Mesendoderm (in vitro differentiated cells): ENCODE measurements around the gene ABCC3.

ENCODE experiments used
- DNase-seq: peaks from one replicate; pipeline ENCODE4 v3.0.0; 2013
- H2AK5ac ChIP-seq: 2 replicates; pipeline ENCODE4 v1.6.1; 2013; ENCODE audit warnings: low read length, inconsistent platforms
- H2BK120ac ChIP-seq: 2 replicates; pipeline ENCODE4 v1.6.1; 2013; ENCODE audit warnings: low read depth, mild to moderate bottlenecking, low read length, moderate library complexity, mixed read lengths
- H2BK15ac ChIP-seq: replicated peaks from 2 replicates; pipeline ENCODE4 v1.6.1; 2013; ENCODE audit warnings: low read depth, mild to moderate bottlenecking, moderate library complexity
- H2BK5ac ChIP-seq: 2 replicates; pipeline ENCODE4 v1.6.1; 2013; ENCODE audit warnings: low read length, inconsistent platforms
- H3K18ac ChIP-seq: 2 replicates; pipeline ENCODE4 v1.6.1; 2013; ENCODE audit warnings: mild to moderate bottlenecking, low read length, mixed read lengths
- H3K23ac ChIP-seq: one replicate; pipeline ENCODE4 v1.6.1; 2013; ENCODE audit warnings: low read length
- H3K27ac ChIP-seq: 2 replicates; pipeline ENCODE4 v1.5.1; 2013; ENCODE audit warnings: low read depth, mild to moderate bottlenecking, inconsistent platforms, low read length, moderate library complexity
- H3K27me3 ChIP-seq: 2 replicates; pipeline ENCODE4 v1.6.1; 2013; ENCODE audit warnings: low read length, control low read depth, mild to moderate bottlenecking, inconsistent platforms; ENCODE audit not compliant: insufficient read depth, poor library complexity
- H3K36me3 ChIP-seq: 2 replicates; pipeline ENCODE4 v1.6.1; 2013; ENCODE audit warnings: low read length, inconsistent platforms; ENCODE audit not compliant: control insufficient read depth, insufficient read depth
- H3K4ac ChIP-seq: one replicate; pipeline ENCODE4 v1.6.1; 2013; ENCODE audit warnings: low read depth, mild to moderate bottlenecking, low read length, moderate library complexity
- H3K4me1 ChIP-seq: 2 replicates; pipeline ENCODE4 v1.6.1; 2013; ENCODE audit warnings: low read depth, low read length, inconsistent platforms; ENCODE audit not compliant: control insufficient read depth
- H3K4me2 ChIP-seq: 2 replicates; pipeline ENCODE4 v1.6.1; 2013; ENCODE audit warnings: low read length
- H3K4me3 ChIP-seq: 2 replicates; pipeline ENCODE4 v1.5.1; 2013; ENCODE audit warnings: mild to moderate bottlenecking, low read length
- H3K56ac ChIP-seq: one replicate; pipeline ENCODE4 v1.6.1; 2013; ENCODE audit warnings: low read length
- H3K79me1 ChIP-seq: 2 replicates; pipeline ENCODE4 v1.6.1; 2013; ENCODE audit warnings: low read length, inconsistent platforms
- H3K79me2 ChIP-seq: 2 replicates; pipeline ENCODE4 v1.6.1; 2013; ENCODE audit warnings: mild to moderate bottlenecking, low read length; ENCODE audit not compliant: control insufficient read depth, insufficient read depth
- H3K9ac ChIP-seq: 2 replicates; pipeline ENCODE4 v1.6.1; 2013; ENCODE audit warnings: low read length, inconsistent platforms
- H4K5ac ChIP-seq: one replicate; pipeline ENCODE4 v1.6.1; 2013; ENCODE audit warnings: low read length
- H4K8ac ChIP-seq: one replicate; pipeline ENCODE4 v1.6.1; 2013; ENCODE audit warnings: low read depth, mild to moderate bottlenecking, control low read depth, low read length, moderate library complexity
- WGBS: extraction: QIAGEN DNeasy Blood & Tissue Kit; methylation state at CpG from one replicate; pipeline ENCODE4 v1.1.7; 2013; ENCODE audit warnings: low lambda C conversion rate, missing lambda C conversion rate; ENCODE audit not compliant: insufficient coverage; ENCODE audit errors: extremely low coverage; 5-methylcytosine and 5-hydroxymethylcytosine counted together

ABCC3 gene

GRCh38 chr17:50615828-50616227 lies 18.9 kb upstream of the ABCC3 start:
- Histone ChIP-seq H2AK5ac (no peak overlapping the region), H3K79me2 (no peaks in the 10 kb centered on the region), H2BK15ac (no peak overlapping the region), H3K27ac (no peak overlapping the region), H4K5ac (no peak overlapping the region), H3K9ac (no peak overlapping the region), H3K27me3 (no peaks in the 10 kb centered on the region), H4K8ac (no peak overlapping the region), H3K4ac (no peak overlapping the region), H3K18ac (no peak overlapping the region), H3K4me1 (peaks cover 2% of the 10 kb centered on the region), H3K36me3 (no peaks in the 10 kb centered on the region), H2BK120ac (no peak overlapping the region), H3K4me3 (no peak overlapping the region), H3K23ac (no peak overlapping the region), H3K4me2 (no peak overlapping the region), H3K56ac (no peak overlapping the region), H3K79me1 (no peaks in the 10 kb centered on the region), H2BK5ac (no peak overlapping the region)
- WGBS: no CpG with 5 or more reads among the region's 7 CpGs
- no peak for DNase-seq

- Histone ChIP-seq H4K5ac (no peak overlapping the region), H3K56ac (no peak overlapping the region), H3K4me1 (peaks cover 9% of the 10 kb centered on the region), H3K4me2 (no peak overlapping the region), H2BK120ac (no peak overlapping the region), H4K8ac (no peak overlapping the region), H3K79me1 (no peaks in the 10 kb centered on the region), H3K4ac (no peak overlapping the region), H3K79me2 (no peaks in the 10 kb centered on the region), H3K36me3 (no peaks in the 10 kb centered on the region), H2BK15ac (no peak overlapping the region), H3K4me3 (no peak overlapping the region), H3K9ac (no peak overlapping the region), H2AK5ac (no peak overlapping the region), H2BK5ac (no peak overlapping the region), H3K27me3 (no peaks in the 10 kb centered on the region), H3K18ac (no peak overlapping the region), H3K27ac (no peak overlapping the region), H3K23ac (no peak overlapping the region)
- WGBS: no CpG with 5 or more reads among the region's 4 CpGs
- DNase-seq: no peak
Measured at GRCh38 chr17:50618300-50618699, 16.4 kb upstream of the ABCC3 start.

DNA sequence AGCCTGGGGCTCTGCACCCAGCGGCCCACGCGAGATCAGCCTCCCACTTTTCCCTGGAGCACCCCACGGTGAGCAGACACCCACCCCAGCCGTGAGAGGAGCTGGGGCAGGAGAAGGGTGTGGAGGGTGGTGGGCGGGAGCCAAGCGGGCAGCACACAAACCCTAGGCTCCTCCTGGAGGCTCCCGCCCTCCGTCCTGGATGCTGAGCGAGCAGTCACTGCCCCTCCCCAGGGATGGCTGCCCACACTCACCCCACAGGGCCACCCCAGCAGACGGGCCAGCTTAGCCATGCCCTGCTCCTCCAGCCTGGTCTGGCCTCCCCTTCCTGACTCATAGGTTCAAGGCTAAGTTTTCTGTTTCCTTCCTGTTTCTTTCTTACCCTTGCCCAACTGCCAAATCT lies 15.7 kb upstream of the ABCC3 start:
- no CpG with 5 or more reads among the region's 11 CpGs for WGBS
- Histone ChIP-seq H3K18ac (no peak overlapping the region), H3K27me3 (no peaks in the 10 kb centered on the region), H2BK120ac (no peak overlapping the region), H3K4ac (no peak overlapping the region), H2BK5ac (no peak overlapping the region), H3K56ac (no peak overlapping the region), H2BK15ac (no peak overlapping the region), H3K79me1 (no peaks in the 10 kb centered on the region), H3K27ac (no peak overlapping the region), H3K4me1 (peaks cover 9% of the 10 kb centered on the region), H3K23ac (no peak overlapping the region), H3K36me3 (no peaks in the 10 kb centered on the region), H4K8ac (no peak overlapping the region), H3K4me2 (no peak overlapping the region), H4K5ac (no peak overlapping the region), H3K4me3 (no peak overlapping the region), H3K79me2 (no peaks in the 10 kb centered on the region), H3K9ac (no peak overlapping the region), H2AK5ac (no peak overlapping the region)
- DNase-seq: no peak

GRCh38 chr17:50619489-50619888 lies 15.2 kb upstream of the ABCC3 start:
- Histone ChIP-seq H4K5ac (no peak overlapping the region), H3K36me3 (no peaks in the 10 kb centered on the region), H3K79me1 (no peaks in the 10 kb centered on the region), H3K9ac (no peak overlapping the region), H3K27me3 (no peaks in the 10 kb centered on the region), H3K23ac (no peak overlapping the region), H3K27ac (no peak overlapping the region), H3K4me1 (peaks cover 9% of the 10 kb centered on the region), H2AK5ac (no peak overlapping the region), H3K18ac (no peak overlapping the region), H3K4ac (no peak overlapping the region), H2BK5ac (no peak overlapping the region), H3K56ac (peak overlapping the region; percentile 45), H3K4me3 (no peak overlapping the region), H3K4me2 (no peak overlapping the region), H2BK15ac (no peak overlapping the region), H4K8ac (no peak overlapping the region), H2BK120ac (no peak overlapping the region), H3K79me2 (no peaks in the 10 kb centered on the region)
- no peak for DNase-seq
- whole genome bisulfite sequencing: no CpG with 5 or more reads among the region's 7 CpGs

DNA sequence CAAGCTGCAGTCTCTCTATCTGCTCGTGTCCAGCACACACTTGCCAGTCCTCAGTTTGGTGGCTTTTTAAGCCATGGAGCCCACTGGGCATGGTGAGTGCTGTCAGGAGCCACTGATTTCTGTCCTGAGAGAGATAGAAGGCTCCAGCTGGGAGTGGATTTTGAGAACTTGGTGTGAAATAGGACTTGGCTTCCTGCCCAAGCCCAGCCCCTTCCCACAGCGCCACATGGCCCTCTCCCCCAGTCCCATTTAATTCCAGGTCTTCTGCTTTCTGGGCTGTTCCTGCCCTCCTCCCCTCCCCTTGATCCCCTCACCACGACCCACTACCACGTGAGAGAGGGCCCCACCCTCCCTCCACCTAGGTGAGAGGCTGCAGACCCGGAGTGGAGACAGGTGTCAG lies 14.4 kb upstream of the ABCC3 start:
- no CpG with 5 or more reads among the region's 5 CpGs for WGBS
- Histone ChIP-seq H3K18ac (no peak overlapping the region), H3K4me3 (no peak overlapping the region), H2BK15ac (no peak overlapping the region), H3K36me3 (no peaks in the 10 kb centered on the region), H4K8ac (no peak overlapping the region), H4K5ac (no peak overlapping the region), H3K23ac (no peak overlapping the region), H3K4me2 (no peak overlapping the region), H2BK120ac (no peak overlapping the region), H3K56ac (peak overlapping the region; percentile 36), H2BK5ac (no peak overlapping the region), H3K9ac (no peak overlapping the region), H3K27ac (no peak overlapping the region), H3K4me1 (peaks cover 9% of the 10 kb centered on the region), H3K27me3 (no peaks in the 10 kb centered on the region), H3K79me1 (no peaks in the 10 kb centered on the region), H2AK5ac (no peak overlapping the region), H3K4ac (no peak overlapping the region), H3K79me2 (no peaks in the 10 kb centered on the region)
- no peak for DNase-seq

DNA sequence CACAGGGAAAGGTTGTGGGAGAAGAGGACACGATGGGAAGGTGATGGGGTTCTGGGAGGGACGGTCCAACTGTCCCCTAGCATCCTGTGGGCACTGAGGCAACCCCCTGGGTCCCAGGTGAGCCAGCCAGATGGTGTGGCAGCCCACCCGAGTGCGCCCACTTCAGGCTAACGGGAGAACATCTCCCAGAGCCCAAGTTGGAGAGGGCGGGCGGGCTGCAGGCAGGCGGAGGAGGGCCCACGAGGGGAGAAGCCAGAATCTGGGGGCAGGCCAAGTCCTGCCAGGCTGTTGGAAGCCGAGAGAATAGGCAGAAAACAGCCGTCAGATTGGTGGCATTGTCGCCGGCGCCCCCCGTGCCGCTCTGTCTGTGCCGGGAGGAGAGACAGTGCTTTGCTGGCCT lies 13.8 kb upstream of the ABCC3 start:
- Histone ChIP-seq H3K79me2 (no peaks in the 10 kb centered on the region), H3K27me3 (no peaks in the 10 kb centered on the region), H2BK15ac (no peak overlapping the region), H3K56ac (peak overlapping the region; percentile 6), H3K4me1 (peaks cover 9% of the 10 kb centered on the region), H3K36me3 (no peaks in the 10 kb centered on the region), H3K4me3 (no peak overlapping the region), H4K8ac (no peak overlapping the region), H3K4ac (no peak overlapping the region), H3K9ac (no peak overlapping the region), H2BK120ac (no peak overlapping the region), H2AK5ac (no peak overlapping the region), H3K27ac (no peak overlapping the region), H3K4me2 (no peak overlapping the region), H2BK5ac (no peak overlapping the region), H4K5ac (no peak overlapping the region), H3K18ac (no peak overlapping the region), H3K23ac (no peak overlapping the region), H3K79me1 (no peaks in the 10 kb centered on the region)
- WGBS: no CpG with 5 or more reads among the region's 17 CpGs
- DNase-seq: peak; percentile 53
